GM20431 (cell line): ENCODE data around the gene STRN.
"Not testable (repeated sequence)": the region's sequence is repeated elsewhere in the genome, so short reads cannot be mapped to it uniquely, and the experiment has no call there.

Experiments used
- in situ Hi-C: fragments of 300-500 bp; cut with MseI, MboI; formaldehyde crosslinking; loops from one replicate; pipeline ENCODE4 v1.15.0; 2020; ENCODE audit warnings: low sequenced_read_pairs; ENCODE audit not compliant: unreplicated experiment

Gene STRN

GRCh38 chr2:36919041-36919837, 47.1 kb downstream of the STRN start:
- in situ Hi-C loops = no loop called here

DNA sequence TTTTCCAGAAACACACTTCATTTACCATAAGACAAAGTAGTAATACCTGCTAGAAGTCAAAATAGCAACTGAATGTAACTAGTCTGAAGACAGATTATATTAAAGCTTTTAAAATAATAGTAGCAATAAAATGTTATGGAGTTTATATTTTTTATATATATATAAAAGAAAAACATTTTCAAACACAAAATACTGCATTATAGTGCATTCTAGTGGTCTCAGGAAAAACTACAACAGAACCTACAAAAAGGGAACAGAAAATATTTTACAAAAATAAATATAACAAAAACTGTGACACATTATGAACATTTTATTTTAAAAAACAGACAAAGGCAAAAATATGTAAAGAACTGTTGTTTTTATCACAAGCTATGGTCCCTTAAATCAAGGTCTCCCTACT, 48.0 kb downstream of the STRN start:
- in situ Hi-C loops = no loop called here

- in situ Hi-C loops = no loop called here
Measured at GRCh38 chr2:36915627-36916026, 50.7 kb downstream of the STRN start.

DNA sequence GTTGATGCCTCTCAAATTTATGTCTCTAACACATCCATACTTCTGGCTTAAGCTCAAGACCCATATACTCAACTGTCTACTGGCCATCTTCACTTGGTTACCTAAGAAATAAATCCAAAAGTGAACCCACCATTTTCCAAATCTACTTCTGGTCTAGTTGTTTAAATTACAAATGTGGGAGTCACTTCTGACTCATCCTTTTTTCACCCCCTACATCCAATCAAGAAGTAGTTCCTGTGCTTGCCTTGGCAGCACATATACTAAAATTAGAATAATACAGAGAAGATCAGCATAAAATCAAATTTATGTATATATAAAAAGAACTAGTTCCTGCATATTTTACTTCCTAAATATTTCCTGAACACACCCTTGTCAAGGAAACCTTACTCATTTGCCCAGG, 53.6 kb downstream of the STRN start:
- in situ Hi-C loops = no loop called here

GRCh38 chr2:36911012-36911411, 55.3 kb downstream of the STRN start:
- in situ Hi-C loops = no loop called here

GRCh38 chr2:36906277-36906676, 60.1 kb downstream of the STRN start:
- in situ Hi-C loops = no loop called here

DNA sequence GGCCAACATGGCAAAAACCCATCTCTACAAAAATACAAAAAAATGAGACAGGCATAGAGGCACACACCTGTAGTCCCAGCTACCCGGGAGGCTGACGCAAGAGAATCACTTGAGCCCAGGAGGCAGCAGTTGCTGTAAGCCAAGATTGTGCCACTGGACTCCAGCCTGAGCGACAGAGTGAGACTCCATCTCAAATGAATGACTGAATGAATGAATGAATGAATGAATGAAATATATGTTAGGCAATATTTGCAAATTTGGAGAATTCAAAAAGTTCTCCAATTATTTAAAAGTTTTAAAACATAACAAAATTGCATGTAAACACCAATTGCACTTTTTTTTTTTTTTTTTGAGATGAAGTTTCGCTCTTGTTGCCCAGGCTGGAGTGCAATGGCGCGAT, 61.7 kb downstream of the STRN start:
- in situ Hi-C loops = no loop called here

GRCh38 chr2:36902385-36903120, 63.8 kb downstream of the STRN start:
- in situ Hi-C loops = no loop called here

DNA sequence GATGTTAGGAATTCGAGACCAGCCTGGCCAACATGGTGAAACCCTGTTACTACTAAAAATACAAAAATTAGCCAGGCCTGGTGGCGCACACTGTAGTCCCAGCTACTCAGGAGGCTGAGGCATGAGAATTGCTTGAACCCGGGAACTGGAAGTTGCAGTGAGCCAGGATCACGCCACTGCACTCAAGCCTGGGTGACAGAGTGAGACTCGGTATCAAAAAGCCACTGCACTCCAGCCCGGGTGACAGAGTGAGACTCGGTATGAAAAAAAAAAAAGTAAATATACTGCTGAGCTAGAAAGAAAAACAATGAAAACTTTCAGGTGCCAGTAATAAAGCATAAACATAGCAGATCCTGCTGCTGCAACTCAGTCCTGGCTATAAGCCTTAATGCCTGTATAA, 73.5 kb downstream of the STRN start:
- in situ Hi-C loops = no loop called here

DNA sequence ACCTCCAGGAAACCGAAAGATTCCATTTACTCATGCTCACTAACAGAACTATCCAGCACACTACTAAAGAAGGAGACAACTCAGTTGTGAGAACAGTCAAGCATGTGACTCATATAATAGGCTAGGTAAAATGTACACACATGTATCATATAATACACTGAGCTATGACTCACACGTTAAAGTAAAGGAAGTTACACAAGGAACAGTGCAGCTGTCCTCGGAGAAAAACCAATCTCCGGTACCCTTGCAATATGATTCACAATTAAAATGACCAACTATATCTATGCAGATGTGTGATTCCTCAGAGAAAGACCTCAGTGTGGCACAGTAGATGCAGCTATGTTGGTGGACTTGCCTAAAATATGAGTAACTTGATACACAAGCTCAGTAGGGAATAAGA, 76.5 kb downstream of the STRN start:
- in situ Hi-C loops = no loop called here

GRCh38 chr2:36887095-36887494, 79.2 kb downstream of the STRN start:
- in situ Hi-C loops = not testable (repeated sequence)

DNA sequence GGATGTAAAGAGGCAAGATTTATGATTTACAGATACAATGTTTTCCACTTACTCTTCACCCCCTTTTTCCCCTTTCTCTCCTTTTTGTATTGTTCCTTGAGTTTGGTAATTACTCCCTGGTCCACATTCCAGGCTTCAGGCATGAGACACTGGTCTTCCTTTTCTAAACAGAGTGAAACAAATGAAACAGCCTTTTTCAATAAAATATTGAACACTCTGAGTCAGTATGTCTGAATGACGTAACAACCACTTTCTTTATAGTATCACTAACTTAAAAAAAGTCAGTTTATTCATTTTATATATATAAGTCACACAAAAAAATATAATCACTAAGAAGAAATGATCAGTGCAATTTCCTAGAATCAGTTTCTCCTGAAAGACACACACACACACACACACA, 79.7 kb downstream of the STRN start:
- in situ Hi-C loops = no loop called here

DNA sequence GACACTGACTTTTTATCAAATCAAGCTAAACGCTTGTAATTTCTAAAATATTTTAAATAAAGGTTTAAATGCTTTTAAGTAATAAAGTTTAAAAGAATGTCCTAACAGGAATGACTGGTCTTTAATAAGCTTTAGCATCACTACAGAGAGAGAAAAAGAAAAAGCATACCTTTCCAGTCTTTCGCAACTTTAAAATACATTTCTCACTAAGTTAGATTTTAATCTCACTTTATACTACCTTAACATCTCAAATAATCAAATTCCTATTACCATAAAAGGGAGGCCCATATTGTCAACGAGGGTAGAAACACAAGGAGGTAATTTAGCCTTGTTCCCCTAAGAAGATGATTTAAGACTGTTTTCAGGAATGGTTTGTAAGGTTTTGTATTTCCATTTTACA, 80.7 kb downstream of the STRN start:
- in situ Hi-C loops = no loop called here

DNA sequence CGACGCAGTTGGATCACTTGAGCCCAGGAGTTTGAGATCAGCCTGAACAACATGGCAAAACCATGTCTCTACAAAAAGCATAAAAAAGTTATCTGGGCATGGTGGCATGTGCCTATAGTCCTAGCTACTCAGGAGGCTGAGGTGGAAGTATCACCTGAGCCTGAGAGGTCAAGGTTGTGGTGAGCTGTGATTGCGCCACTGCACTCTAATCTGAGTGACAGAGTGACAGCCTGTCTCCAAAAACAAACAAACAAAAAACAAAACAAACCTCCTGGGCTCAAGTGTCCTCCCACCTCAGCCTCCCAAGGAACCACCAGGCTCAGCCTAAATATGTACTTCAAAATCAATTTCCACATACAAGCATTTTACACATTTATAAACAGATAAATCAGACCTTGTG, 83.8 kb downstream of the STRN start:
- in situ Hi-C loops = no loop called here

DNA sequence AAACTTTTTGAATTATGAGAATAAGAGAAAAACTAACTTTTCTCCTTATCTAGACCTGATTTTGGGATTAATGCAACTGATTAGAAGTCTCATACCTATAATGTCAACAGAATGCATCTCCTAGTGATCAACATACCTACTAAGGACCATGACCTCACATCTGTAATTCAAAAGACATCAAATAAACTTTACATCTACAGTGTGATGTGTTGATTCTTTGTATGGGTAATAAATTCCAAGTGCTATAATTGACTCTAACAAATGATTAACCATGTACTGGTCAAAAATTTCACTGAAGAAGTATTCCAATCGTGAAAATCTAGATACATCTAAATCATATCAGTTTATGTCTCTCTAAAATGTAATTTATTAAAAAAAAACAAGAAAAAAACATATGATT, 84.5 kb downstream of the STRN start:
- in situ Hi-C loops = no loop called here

- in situ Hi-C loops = no loop called here
Measured at GRCh38 chr2:36878429-36878828, 87.9 kb downstream of the STRN start.

GRCh38 chr2:36871068-36871707, 95.1 kb downstream of the STRN start:
- in situ Hi-C loops = no loop called here

- in situ Hi-C loops = no loop called here
Measured at GRCh38 chr2:36869606-36870005, 96.7 kb downstream of the STRN start.

DNA sequence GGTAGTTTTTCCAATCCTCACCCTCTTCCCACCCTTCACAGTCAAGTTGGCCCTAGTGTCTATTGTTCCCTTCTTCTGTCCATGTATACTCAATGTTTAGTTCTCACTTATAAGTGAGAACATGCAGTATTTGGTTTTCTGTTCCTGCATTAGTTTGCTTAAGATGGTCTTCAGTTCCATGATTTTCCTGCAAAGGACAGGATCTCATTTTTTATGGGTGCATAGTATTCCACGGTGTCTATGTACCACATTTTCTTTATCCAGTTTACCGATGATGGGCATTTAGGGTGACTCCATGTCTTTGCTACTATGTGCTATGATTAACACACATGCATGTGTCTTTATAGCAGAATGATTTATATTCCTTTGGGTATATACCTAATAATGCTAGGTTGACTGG, 104.4 kb downstream of the STRN start:
- in situ Hi-C loops = no loop called here

DNA sequence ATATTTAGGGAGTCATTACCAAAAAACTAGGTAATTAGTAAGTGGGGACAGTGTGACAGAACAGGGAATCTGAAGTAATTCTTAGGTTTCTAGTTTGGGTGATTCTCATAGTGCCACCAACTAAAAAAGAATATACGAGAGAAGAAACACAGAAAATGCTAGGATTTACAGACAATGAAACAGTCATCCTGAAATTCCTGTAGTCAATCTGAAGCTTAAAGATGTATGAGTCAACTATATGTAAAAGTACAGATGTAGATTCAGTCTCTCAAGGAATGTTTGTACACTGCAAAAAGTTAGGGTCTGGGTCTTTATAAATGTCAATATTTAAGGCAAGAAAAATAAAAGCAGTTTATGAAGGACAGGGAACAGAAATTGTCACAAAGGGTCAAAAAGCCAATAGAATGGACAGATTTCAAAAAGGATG, 107.0 kb downstream of the STRN start:
- in situ Hi-C loops = no loop called here
